Smooth muscle cell (in vitro differentiated cells): ENCODE data around the gene GNA12. TPM values are rescaled to one million over a fixed set of nuclear protein-coding genes. Genes with fewer than 3 reads are reported as not detected.
A peak's percentile ranks its signal among the peaks of the same experiment; 100 is the strongest.

Experiments used
- DNase-seq: peaks from one replicate; lab custom pipeline; 2025; ENCODE audit not compliant: unreplicated experiment; lab: John Stamatoyannopoulos, UW
- H2AFZ ChIP-seq: fragments of 200-600 bp; sonication (generic); 2 replicates; pipeline ENCODE4 v1.6.0; 2016; ENCODE audit warnings: antibody characterized with exemption, low read depth, mild to moderate bottlenecking
- H3F3A ChIP-seq: fragments of 200-600 bp; sonication (generic); 2 replicates; pipeline ENCODE4 v1.6.0; 2017; ENCODE audit warnings: antibody characterized with exemption, low read depth
- H3K27ac ChIP-seq: fragments of 200-600 bp; sonication (generic); 2 replicates; pipeline ENCODE4 v1.5.1; 2016; ENCODE audit warnings: low read depth, mild to moderate bottlenecking
- H3K27me3 ChIP-seq: fragments of 200-600 bp; sonication (generic); 2 replicates; pipeline ENCODE4 v1.6.1; 2016; ENCODE audit warnings: low read depth, mild to moderate bottlenecking
- H3K36me3 ChIP-seq: fragments of 200-600 bp; sonication (generic); 2 replicates; pipeline ENCODE4 v1.5.1; 2016; ENCODE audit warnings: low read depth
- H3K4me1 ChIP-seq: fragments of 200-600 bp; sonication (generic); 2 replicates; pipeline ENCODE4 v1.5.1; 2016; ENCODE audit warnings: low read depth
- H3K4me2 ChIP-seq: fragments of 200-600 bp; sonication (generic); 2 replicates; pipeline ENCODE4 v1.6.0; 2016; ENCODE audit warnings: mild to moderate bottlenecking
- H3K4me3 ChIP-seq: fragments of 200-600 bp; sonication (generic); 2 replicates; pipeline ENCODE4 v1.5.1; 2016; ENCODE audit warnings: mild to moderate bottlenecking
- H3K79me2 ChIP-seq: fragments of 200-600 bp; sonication (generic); 2 replicates; pipeline ENCODE4 v1.6.0; 2016; ENCODE audit warnings: low read depth, mild to moderate bottlenecking
- H3K9ac ChIP-seq: fragments of 200-600 bp; sonication (generic); 2 replicates; pipeline ENCODE4 v1.6.0; 2016; ENCODE audit warnings: low read depth
- H3K9me3 ChIP-seq: fragments of 200-600 bp; sonication (generic); replicated peaks from 2 replicates; pipeline ENCODE4 v1.5.1; 2016; ENCODE audit warnings: low read depth
- H4K20me1 ChIP-seq: fragments of 200-600 bp; sonication (generic); 2 replicates; pipeline ENCODE4 v1.6.0; 2016; ENCODE audit warnings: low read depth
- WGBS: methylation state at CpG from one replicate; pipeline ENCODE4 v1.1.7; 2016; ENCODE audit warnings: low lambda C conversion rate; 5-methylcytosine and 5-hydroxymethylcytosine counted together
- polyA plus RNA-seq: library from polyadenylated mRNA; unstranded; fragments of >200 nt; fragmentation: Nextera tagmentation; extraction: Ambion mirVana; gene quantifications from 2 replicates; pipeline ENCODE4 v1.2.1, GENCODE V29; 2016
- total RNA-seq: library from RNA; depleted of rRNA; stranded (reverse); fragments of >200 nt; gene quantifications from 2 replicates; pipeline ENCODE4 v1.2.3, GENCODE V29; 2014
- TF ChIP-seq, protein P1 (sequence below): fragments of 200-600 bp; sonication (generic); IDR thresholded peaks from 2 replicates; pipeline ENCODE4 v1.5.1; 2017; ENCODE audit warnings: borderline replicate concordance, mild to moderate bottlenecking, antibody characterized with exemption; ENCODE audit not compliant: insufficient read depth, poor library complexity, severe bottlenecking

GNA12 gene
- total and polyA plus RNA-seq, 2 experiments from 2014 or later: 20.3 to 34.7 TPM

DNA sequence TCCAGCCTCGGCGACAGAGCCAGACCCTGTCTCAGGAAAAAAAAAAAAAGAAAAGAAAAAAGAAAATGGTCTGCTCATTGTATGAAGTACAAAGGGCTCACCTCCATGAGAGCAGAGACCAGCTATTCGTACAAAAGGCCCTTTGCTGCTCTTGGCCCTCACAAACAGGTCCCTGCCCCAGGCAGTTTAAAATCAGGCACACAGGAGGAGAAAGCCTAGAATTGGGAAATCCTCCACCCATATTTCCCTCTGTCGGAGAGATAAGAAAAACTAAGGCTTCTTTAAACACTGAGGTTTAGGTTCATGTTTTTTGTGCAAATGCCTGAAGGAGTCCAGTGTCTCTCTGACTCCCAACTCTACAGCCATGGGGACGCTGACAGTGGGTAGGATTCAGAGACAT, 15.1 kb downstream of the GNA12 start:
- no peak overlapping the region for H3K27ac ChIP-seq
- H3K4me2 ChIP-seq: no peak overlapping the region
- DNase-seq: no peak
- no peak overlapping the region for H3K9ac ChIP-seq
- H3K27me3 ChIP-seq: no peaks in the 10 kb centered on the region
- H3K36me3 ChIP-seq: no peaks in the 10 kb centered on the region
- H4K20me1 ChIP-seq: peaks cover 97% of the 10 kb centered on the region
- TF ChIP-seq, protein P1, sequence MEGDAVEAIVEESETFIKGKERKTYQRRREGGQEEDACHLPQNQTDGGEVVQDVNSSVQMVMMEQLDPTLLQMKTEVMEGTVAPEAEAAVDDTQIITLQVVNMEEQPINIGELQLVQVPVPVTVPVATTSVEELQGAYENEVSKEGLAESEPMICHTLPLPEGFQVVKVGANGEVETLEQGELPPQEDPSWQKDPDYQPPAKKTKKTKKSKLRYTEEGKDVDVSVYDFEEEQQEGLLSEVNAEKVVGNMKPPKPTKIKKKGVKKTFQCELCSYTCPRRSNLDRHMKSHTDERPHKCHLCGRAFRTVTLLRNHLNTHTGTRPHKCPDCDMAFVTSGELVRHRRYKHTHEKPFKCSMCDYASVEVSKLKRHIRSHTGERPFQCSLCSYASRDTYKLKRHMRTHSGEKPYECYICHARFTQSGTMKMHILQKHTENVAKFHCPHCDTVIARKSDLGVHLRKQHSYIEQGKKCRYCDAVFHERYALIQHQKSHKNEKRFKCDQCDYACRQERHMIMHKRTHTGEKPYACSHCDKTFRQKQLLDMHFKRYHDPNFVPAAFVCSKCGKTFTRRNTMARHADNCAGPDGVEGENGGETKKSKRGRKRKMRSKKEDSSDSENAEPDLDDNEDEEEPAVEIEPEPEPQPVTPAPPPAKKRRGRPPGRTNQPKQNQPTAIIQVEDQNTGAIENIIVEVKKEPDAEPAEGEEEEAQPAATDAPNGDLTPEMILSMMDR: no peak
- no peak overlapping the region for H3K4me3 ChIP-seq
- no peak overlapping the region for H2AFZ ChIP-seq
- peaks cover 98% of the 10 kb centered on the region for H3K79me2 ChIP-seq
- H3K9me3 ChIP-seq: no peaks in the 10 kb centered on the region
- no peaks in the 10 kb centered on the region for H3F3A ChIP-seq
- peaks cover 21% of the 10 kb centered on the region for H3K4me1 ChIP-seq
- WGBS: 80% methylated on average over 5 of the region's 5 CpGs

- H3F3A ChIP-seq: peaks cover 3% of the 10 kb centered on the region
- no peaks in the 10 kb centered on the region for H3K27me3 ChIP-seq
- no peaks in the 10 kb centered on the region for H3K36me3 ChIP-seq
- no peak overlapping the region for H2AFZ ChIP-seq
- no peak for DNase-seq
- peak overlapping the region; percentile 25 for H3K4me2 ChIP-seq
- H3K27ac ChIP-seq: no peak overlapping the region
- H4K20me1 ChIP-seq: peaks cover 87% of the 10 kb centered on the region
- no peak overlapping the region for H3K9ac ChIP-seq
- TF ChIP-seq, protein P1: no peak
- H3K4me3 ChIP-seq: no peak overlapping the region
- H3K4me1 ChIP-seq: peaks cover 41% of the 10 kb centered on the region
- H3K79me2 ChIP-seq: peaks cover 90% of the 10 kb centered on the region
- H3K9me3 ChIP-seq: no peaks in the 10 kb centered on the region
- 86% methylated on average over 2 of the region's 2 CpGs for WGBS
These were observed 17.3 kb downstream of the GNA12 start for GRCh38 chr7:2826771-2827170.

DNA sequence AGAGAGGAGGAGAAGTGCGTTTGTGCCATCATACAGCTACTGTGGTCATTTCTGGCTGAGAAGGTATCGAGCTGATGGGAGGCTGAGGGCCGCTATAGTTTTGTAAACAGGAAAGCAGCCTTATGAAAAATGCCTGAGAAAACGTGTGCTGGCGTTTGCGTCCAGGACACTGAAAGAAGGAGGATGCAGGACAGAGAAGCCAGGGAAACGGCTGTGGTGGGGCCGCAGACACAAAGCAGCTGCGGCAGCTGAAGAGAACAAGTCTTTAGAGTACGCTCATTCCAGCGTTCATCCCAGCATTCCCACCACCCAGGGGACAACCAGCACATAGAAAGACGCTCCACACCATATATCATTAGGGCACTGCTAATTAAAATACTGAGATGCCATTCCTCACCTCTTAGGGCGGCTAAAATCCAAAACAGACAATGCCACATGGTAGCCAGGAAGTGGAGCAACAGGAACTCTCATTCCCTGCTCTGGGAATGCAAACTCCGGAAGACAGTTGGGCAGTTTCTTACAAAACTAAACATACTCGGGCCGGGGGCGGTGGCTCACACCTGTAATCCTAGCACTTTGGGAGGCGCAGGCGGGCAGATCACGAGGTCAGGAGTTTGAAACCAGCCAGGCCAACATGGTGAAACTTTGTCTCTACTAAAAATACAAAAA, 18.4 kb downstream of the GNA12 start:
- Histone ChIP-seq H3K4me2 (no peak overlapping the region), H3K4me3 (no peak overlapping the region), H3K79me2 (peaks cover 80% of the 10 kb centered on the region), H3K27ac (no peak overlapping the region), H4K20me1 (peaks cover 79% of the 10 kb centered on the region), H3K9ac (no peak overlapping the region), H3K9me3 (no peaks in the 10 kb centered on the region), H2AFZ (no peak overlapping the region), H3K36me3 (no peaks in the 10 kb centered on the region), H3F3A (peaks cover 13% of the 10 kb centered on the region), H3K27me3 (no peaks in the 10 kb centered on the region), H3K4me1 (peaks cover 52% of the 10 kb centered on the region)
- WGBS: 81% methylated on average over 20 of the region's 20 CpGs
- TF ChIP-seq, protein P1: no peak
- DNase-seq: no peak

GRCh38 chr7:2824678-2825461, 19.2 kb downstream of the GNA12 start:
- Histone ChIP-seq H2AFZ (no peak overlapping the region), H3K9ac (no peak overlapping the region), H3K9me3 (no peaks in the 10 kb centered on the region), H3K27ac (no peak overlapping the region), H3K4me2 (no peak overlapping the region), H4K20me1 (peaks cover 70% of the 10 kb centered on the region), H3K36me3 (no peaks in the 10 kb centered on the region), H3K79me2 (peaks cover 75% of the 10 kb centered on the region), H3K4me1 (peaks cover 57% of the 10 kb centered on the region), H3K27me3 (no peaks in the 10 kb centered on the region), H3K4me3 (no peak overlapping the region), H3F3A (peaks cover 17% of the 10 kb centered on the region)
- 73% methylated on average over 16 of the region's 16 CpGs for WGBS
- TF ChIP-seq, protein P1: no peak
- no peak for DNase-seq
